GM19043 (cell line): ENCODE data around the gene DCLK3.

Experiments
- ATAC-seq: cut with Tn5 transposase; IDR thresholded peaks from one replicate; pipeline ENCODE4 v1.9.1; 2021; ENCODE audit warnings: low read depth; ENCODE audit not compliant: unreplicated experiment

The DCLK3 gene

DNA sequence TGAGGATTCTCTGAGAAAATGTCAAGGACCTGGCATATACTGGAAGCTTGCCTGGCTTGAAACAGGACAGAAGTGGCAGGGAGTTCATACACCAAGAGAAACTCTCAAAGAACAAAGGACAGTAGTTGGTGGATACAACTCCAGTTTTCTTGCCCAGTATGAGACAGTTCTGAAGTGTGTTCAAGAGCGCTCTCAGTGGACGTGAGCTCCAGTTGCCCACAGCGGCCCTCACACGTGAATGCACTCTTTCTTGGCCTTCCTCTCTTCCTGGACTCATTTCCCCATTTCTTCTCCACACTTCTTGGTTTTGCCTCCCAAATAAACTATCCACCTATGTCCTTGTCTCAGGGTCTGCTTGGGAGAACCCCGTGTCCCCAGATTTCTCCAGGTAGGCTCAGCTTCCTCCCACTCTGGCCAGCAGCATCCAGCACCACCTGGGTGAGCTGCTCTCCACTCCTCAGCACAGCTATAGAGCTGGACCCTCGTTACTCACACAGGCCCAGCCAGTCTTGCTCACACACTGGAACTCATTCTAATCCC lies 54.5 kb downstream of the DCLK3 start:
- ATAC-seq = no peak

DNA sequence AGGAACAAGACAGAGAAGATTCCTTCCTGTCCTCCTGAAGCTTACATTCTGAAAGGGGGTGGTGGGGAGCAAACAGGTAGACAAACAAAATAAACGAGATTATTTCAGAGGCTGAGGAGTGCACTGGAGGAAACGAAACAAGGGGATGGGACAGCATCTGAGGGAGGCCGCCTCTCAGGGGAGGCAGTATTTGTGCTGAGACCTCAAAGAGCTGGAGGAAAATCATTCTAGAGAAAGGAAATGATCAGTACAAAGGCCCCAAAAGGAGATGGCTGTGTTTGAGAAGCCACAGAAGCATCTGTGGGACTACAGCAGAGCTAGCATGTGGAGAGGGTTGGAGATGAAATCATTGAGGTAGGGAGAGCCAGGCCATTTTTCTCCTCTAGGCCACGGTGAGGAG lies 55.1 kb downstream of the DCLK3 start:
- ATAC-seq = no peak

DNA sequence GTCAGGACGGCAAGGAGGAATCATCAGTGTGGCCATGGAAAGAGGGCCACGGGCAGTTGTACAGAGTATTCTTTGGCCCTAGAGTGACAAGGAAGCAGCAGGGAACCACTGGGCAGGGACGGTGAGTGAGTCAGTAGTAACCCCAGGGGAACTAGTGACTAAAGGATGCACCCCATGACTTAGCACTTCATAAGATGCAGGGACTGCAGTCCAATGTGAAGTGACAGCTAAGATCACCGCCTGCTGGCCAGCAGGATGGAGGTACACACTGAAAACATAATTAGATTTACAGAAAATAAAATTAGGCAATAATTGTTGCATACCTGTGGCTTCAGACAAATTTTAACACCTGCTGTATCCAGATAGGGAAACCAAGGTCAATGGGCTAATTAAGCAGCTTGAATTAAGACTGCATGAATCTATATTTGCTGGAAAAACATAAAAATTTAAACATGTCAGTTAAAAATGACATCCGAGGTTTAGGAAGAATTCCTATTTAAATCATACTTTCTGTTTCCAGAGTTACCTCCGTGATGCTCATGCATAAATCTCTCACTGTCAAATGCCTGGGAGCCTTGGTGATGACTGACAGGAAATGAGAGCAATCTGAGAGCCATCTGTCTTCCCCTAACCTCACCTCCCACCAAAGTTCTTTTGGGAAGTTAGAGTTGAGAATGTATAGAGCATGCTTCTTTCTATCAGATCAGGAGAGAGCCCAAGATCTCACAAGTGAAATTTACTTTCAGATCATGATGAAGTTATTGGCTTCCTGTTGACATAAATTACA lies 56.5 kb downstream of the DCLK3 start:
- ATAC-seq = peak; percentile 84

DNA sequence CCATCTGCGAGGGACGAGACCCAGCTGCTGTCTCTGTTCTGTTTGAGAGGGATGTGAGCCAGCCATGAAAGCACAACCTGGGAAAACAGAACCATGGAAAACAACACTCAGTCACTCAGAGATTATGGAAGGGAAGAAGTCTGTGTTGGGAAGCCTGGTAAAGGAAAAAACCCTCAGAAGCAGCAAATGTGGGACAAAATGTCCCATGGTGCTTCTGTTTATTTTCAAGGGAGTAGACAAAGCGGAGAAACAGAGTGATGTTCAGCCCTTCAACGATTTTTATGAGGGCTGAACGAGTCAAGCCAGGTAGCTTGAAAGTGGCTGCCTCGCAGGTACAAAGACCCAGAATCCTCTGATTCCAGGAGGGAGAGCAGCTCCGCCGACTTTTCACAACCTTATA lies 59.3 kb downstream of the DCLK3 start:
- ATAC-seq = no peak

DNA sequence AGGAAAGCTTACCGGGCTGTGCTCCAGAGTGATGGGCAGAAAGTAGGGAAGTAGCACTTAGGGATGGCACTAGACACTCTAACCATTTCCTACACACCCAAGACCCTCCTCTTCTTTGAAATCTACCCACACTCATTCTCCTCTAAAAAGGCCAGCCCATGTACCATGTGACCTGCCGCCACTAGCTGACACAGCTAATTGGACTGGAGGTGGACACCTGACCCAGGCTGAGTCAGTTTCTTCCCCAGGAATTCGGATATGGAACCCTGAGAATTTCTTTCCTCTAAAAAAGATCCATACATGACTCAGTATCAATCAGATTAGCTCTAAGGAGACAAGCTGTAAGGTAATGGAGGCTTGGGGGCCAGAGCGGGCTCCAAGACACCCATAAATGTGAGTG lies 60.1 kb downstream of the DCLK3 start:
- no peak for ATAC-seq

DNA sequence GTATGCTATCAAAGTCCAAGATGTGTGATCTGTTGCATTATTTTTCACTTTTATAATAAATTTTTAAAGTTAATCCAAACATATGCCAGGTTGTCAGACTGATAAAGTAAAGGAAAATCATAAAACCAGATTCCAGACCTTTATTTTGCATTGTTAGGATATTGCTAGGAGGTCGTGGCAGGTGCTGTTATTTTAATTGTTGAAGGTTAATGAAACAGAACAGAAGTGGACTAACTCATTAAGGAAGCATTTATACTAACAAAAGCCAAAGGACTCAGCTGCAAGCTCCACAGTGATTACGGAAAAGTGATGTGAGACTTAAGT lies 63.1 kb downstream of the DCLK3 start:
- ATAC-seq = no peak

DNA sequence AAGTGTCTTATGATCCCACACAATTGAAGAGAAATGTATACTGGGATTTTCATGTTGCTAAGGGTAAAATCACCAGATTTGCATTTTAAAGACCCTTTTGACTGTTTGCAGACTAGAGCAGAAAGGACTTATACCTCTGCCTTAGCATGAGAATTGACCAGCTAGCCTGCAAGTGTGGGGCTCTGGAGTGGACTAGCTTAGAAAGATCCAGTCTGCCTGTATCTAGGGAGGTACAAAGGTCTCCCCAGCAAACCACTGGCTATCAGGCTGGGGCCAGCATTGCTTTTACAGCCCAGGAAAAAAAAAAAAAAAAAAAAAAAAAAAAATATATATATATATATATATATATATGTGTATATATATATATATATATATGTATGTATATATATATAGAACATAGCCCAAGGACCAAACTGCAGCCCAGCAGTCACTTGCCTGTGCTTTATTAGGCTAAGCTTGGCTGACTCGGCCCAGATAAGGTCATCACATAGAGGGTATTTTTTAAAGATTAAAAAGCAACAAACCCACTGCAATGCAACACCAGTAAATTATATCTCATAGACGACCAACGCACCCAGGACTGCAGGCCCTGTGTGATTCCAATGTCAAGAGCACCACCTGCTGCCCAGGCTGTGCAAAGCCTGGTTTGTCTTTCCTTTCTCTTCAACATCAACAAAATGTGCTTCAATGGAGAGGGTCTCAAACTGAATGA lies 63.7 kb downstream of the DCLK3 start:
- peak; percentile 70 for ATAC-seq

DNA sequence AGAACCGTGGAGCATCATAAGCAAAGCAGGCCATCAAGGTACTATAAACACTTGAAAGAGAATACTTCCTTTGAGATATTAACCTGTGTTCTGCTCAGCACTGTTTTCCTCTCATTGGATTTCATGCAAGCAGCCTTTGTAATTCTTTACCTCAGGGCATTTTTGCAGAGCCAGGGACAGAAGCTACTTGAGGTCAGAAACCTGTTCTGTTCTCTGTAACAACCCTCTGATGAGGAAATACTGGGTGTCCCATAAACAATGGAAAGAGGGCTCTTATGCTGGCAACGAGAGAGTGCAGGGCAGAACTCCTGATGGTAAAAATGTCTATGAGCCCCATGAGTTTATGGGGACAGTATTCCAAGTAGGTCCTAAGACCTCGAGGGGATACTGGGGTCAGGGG lies 66.0 kb downstream of the DCLK3 start:
- ATAC-seq = no peak

DNA sequence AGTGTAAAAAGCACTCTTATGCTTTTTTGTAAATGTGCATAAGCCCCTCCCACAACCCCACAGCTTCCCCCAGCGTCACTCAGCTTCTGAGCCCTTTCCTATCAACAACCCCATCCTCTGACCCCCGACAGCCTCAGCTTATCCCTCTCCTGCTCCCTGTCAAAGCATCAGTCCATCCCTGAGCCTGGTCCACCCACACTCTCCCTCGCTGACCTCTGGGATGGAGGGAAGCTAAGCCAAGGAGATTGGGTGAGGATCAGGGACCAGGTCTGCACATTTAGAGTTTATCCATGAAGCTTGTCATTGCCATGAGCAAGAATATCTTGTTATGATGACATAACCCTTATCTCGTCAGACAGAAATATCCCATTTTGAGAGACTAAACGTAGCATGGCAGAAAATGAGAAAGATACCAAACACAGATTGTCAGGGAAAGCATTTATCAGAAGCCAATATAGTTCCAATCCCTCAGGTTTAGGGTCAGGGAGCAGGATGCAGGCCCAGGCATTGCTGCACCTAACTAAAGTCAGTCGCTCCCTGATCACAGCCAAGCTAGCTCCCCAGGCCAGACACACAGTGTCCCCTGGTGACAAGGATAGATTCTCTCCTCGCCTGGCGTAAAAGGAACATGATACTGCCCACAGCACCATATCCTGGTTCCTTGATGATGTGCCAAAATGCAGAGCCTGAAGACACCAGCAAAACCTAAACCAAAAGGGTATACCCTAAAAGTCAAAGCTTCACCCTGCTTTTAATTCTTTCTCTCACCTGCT lies 66.9 kb downstream of the DCLK3 start:
- ATAC-seq = no peak

DNA sequence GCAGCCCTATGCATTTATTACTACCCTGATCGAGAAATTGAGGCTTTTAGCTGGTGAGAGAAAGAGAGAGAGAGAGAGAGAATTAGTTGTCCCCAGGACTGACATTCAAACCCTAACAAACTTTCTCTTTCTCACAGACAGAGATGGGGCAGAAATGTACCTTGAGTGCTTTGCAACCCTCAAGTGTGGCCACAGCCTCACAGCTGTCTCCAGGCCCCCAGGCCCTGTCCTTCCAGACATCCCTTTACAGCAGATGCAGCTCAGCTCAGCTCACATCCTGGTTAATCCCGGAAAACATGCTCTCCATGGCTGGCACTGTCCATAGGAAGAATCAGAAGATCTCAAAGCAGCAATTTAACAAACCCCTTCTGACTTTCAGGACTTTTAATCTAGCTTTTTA lies 67.6 kb downstream of the DCLK3 start:
- ATAC-seq = no peak

DNA sequence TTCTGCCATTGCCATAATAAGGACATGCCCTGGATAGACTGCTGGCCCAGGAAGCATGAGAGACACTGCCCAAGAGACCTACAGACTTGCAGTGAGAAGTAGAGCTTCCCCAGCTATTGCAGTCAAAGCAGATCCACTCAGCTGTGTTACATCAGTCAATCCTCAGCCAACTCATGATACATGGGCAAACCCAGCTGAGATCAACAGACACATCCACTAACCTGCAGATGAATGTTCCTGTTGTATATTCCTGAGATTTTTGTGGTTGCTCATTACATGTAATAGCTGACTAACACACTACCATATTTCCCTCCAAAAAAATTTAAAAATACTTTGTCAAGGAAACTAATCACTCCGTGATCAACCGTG lies 68.6 kb downstream of the DCLK3 start:
- ATAC-seq = no peak

DNA sequence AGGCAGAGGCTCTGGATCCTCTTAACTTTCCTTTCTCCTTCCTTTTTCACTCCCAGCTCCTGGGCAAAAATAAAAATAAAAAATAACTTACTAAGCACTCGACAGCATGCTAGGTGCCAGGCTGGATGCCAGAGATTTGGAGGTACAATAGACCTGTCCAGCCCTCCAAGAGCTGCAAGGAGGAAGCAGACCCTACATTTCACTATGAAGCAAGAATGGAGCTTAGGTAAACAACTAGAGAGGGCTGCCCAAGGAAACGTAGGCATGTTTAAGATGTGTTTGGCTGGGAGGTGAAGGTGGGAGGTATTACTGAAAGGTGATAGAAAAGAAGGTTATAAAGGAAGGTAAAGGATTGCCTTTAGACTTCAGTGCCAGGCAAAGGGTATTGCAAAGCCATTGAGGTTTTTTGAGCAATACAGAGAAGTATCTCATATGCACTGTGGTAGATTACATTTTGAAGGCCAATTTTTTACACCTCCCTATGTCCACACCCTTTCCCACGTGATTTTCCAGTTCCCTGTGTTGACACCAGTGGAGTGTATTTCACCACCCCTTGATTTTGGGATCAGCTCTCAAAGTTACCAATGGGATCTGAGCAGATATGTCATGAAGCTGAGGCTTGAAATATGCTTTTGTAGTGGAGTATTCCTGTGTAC lies 69.1 kb downstream of the DCLK3 start:
- no peak for ATAC-seq

DNA sequence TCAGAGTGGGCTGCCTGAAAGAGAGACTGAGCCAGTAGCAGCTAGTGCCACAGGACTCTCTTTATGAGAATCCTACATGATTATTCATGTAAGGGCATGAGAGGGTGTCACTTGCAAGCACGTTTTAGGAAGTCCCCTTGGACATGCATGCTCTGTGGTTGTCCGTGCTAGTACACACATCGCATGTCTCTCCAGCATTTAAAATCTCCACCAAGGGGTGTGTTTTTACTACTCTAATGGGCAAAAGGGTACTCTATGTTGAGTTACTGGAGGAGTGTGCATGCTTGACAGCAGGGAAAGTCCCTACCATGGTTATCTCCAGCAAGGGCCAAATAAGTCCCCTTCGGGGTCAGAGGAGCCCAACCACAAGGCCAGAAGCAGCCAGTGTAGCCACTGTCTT lies 70.7 kb downstream of the DCLK3 start:
- ATAC-seq = no peak

DNA sequence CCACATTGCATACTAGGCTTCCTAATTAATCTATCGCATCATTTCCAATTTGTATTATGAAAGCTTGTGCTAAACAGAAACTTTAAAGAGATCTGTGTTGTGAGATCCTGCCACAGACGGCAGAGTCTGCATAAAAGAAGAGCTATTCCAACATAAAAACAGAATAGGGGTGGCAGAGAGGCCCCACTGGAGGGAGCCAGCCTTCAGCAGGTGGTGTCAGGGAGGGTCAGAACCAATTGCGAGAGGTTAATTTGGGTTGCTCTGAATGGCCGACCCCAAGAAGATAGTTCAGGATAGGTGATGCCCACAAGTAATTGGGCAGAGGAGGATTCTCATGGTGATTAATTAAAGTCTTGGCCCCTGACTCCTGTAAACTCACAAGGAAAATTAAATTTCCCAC lies 74.8 kb downstream of the DCLK3 start:
- ATAC-seq = no peak

DNA sequence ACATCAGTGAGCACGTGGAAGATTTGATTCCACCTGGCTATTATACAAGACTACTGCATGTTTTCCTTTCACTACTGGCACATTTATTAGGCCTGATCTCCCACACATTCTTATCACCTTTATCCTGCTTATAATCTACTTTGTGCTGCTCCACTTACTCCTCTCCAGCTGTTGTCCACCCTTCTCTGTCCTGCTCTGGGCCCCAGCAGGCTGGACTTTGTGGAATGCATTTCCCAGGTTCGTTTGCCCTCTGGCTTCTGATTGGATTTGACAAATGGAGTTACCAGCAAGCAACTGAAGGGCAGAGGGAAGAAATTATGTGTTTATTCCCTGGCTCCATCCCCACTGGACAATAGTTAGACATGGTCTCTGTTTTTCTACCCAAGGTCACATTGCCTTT lies 75.5 kb downstream of the DCLK3 start:
- ATAC-seq = no peak

DNA sequence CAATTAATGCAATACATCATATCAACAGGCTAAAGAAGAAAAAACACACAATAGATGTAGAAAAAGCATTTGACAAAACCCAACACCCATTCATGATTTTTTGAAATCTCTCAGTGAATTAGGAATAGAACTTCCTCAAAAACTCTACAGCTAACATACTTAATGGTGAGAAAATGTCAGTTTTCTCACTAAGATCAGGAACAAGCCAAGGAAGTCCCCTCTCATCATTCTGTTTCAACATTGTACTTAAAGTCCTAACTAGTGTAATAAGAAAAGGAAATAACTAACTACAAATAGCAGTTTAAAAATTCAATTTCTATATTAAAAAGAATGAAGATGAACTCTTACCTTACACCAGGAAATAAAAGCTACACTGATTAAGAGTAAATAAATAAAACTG lies 77.8 kb downstream of the DCLK3 start:
- no peak for ATAC-seq

DNA sequence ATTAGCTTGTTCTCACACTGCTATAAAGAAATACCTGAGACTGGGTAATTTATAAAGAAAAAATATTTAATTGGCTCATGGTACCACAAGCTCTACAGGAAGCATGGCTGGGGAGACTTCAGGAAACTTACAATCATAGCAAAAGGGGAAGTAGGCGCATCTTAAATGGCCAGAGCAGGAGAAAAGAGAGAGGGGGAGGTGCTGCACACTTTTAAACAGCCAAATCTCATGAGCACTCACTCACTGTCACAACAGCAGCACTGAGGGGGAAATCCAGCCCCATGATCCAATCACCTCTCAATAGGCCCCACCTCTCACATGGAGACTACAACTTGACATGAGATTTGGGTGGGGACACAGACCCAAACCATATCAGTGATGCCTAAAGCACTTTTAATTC lies 82.5 kb downstream of the DCLK3 start:
- ATAC-seq = no peak

DNA sequence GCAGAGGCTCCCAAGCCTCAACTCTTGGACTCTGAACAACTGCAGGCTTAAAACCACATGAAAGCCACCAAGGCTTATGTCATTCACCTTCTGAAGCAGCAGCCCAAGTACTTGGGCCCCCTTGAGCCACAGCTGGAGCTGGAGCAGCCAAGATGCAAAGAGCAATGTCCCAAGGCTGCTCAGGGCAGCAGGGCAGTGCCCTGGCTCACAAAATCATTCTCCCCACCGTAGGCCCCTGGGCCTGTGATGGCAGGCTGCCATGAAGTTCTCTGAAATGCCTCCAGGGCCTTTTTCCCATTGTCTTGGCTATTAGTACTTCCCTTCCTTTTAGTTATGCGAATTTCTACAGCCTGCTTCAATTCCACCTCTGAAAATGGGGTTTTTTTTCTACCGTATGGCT lies 83.4 kb downstream of the DCLK3 start:
- ATAC-seq = no peak

DNA sequence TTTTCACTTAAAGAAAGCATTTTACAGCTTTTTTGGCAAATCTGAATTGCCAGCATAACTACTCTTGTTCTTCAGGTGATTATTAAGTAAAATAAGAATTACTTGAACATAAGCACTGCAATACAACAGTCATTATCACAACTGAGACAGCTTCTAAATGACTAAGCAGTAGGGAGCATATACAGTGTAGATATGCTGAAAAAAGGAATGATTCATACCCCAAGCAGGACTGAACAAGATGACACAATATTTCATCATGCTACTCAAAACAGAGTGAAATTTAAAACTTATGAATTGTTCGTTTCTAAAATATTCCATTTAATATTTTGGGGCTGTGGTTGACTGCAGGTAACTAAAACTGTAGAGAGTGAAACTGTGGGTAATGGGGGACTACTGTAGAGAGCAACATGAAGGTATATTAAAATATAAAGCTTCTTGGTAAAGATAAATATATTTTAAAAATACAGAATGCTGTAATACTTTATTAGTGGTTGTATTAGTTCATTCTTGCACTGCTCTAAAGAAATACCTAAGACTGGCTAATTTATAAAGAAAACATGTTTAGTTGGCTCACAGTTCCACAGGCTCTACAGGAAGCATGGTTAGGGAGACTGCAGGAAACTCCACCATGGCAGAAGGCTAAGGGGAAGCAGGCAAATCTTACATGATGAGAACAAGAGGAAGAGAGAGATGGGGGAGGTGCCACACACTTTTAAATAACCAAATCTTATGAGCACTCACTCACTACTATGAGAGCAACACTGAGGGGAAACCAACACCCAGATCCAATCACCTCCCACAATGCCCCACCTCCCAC lies 84.8 kb downstream of the DCLK3 start:
- no peak for ATAC-seq
